Hindlimb muscle (tissue), 1 donor: ENCODE results near the gene PRKAR1B. TPM values are rescaled to one million over a fixed set of nuclear protein-coding genes. Genes with fewer than 3 reads are reported as not detected.
A peak's percentile ranks its signal among the peaks of the same experiment; 100 is the strongest.

Source experiments
- DNase-seq: peaks from one replicate; pipeline ENCODE4 v3.0.0-alpha.2; 2013
- polyA plus RNA-seq: library from polyadenylated mRNA; unstranded; fragments of 120-200 nt; gene quantifications from one replicate; pipeline ENCODE4 v1.2.1, GENCODE V29; 2013; ENCODE audit not compliant: insufficient read length

The PRKAR1B gene
- polyA plus RNA-seq, 1 donor = 35.7 TPM

- DNase-seq = no peak
Measured at GRCh38 chr7:691361-692045, 35.6 kb downstream of the PRKAR1B start.

GRCh38 chr7:690478-691360, 36.4 kb downstream of the PRKAR1B start:
- DNase-seq = no peak

GRCh38 chr7:685540-685939, 41.5 kb downstream of the PRKAR1B start:
- DNase-seq = no peak

- DNase-seq = no peak
Measured at GRCh38 chr7:684416-684815, 42.7 kb downstream of the PRKAR1B start.

- no peak for DNase-seq
Measured at GRCh38 chr7:683526-684205, 43.4 kb downstream of the PRKAR1B start.

- DNase-seq = no peak
Measured at GRCh38 chr7:682810-683209, 44.3 kb downstream of the PRKAR1B start.

GRCh38 chr7:681551-682307, 45.4 kb downstream of the PRKAR1B start:
- no peak for DNase-seq

GRCh38 chr7:680411-681127, 46.5 kb downstream of the PRKAR1B start:
- no peak for DNase-seq

GRCh38 chr7:676972-677385, 50.1 kb downstream of the PRKAR1B start:
- DNase-seq = no peak

GRCh38 chr7:676246-676971, 50.7 kb downstream of the PRKAR1B start:
- DNase-seq = no peak

- no peak for DNase-seq
Measured at GRCh38 chr7:674454-675410, 52.3 kb downstream of the PRKAR1B start.

- DNase-seq = no peak
Measured at GRCh38 chr7:673681-674453, 53.2 kb downstream of the PRKAR1B start.

- DNase-seq = peak; percentile 28
Measured at GRCh38 chr7:672891-673290, 54.2 kb downstream of the PRKAR1B start.

GRCh38 chr7:671415-672042, 55.6 kb downstream of the PRKAR1B start:
- no peak for DNase-seq

- DNase-seq = no peak
Measured at GRCh38 chr7:670501-671390, 56.3 kb downstream of the PRKAR1B start.

GRCh38 chr7:668958-669357, 58.1 kb downstream of the PRKAR1B start:
- no peak for DNase-seq

- DNase-seq = peak; percentile 85
Measured at GRCh38 chr7:668139-668931, 58.7 kb downstream of the PRKAR1B start.
